VCaP (cell line): ENCODE results near the gene IGSF8.
"Not testable (repeated sequence)": the region's sequence is repeated elsewhere in the genome, so short reads cannot be mapped to it uniquely, and the experiment has no call there.

ENCODE experiments used
- H3K27ac ChIP-seq: fragments of 450-650 bp; 2 replicates; pipeline ENCODE4 v1.5.1; 2017
- TF ChIP-seq, protein P1 (sequence below): fragments of 450-650 bp; conservative IDR thresholded peaks from 2 replicates; pipeline ENCODE4 v1.5.1; 2017; ENCODE audit warnings: mild to moderate bottlenecking, moderate library complexity

Gene IGSF8

DNA sequence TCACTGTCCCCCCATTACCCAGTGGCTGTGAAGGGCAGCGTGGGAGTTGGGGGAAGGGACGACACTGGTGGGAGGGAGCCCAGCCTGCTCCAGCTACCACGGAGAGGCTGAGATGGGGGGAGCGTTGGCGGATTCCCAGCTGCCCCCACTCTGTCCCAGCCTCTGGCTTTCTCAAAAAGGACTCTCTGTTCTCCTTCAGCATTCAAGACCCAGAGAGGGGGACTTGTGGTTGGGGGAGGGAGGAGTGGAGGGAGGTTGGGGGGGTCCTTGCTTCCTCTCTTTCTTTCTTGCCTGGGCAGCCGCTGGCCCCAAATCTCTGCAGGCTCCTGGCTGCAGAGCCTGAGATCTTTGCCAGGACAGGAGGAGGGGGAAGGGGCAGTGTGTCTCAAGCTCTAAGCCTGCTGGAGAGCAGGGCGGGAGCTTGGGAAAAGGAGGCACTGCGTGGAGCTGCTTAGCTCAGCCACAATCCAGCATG lies 19.3 kb upstream of the IGSF8 start:
- TF ChIP-seq, protein P1, sequence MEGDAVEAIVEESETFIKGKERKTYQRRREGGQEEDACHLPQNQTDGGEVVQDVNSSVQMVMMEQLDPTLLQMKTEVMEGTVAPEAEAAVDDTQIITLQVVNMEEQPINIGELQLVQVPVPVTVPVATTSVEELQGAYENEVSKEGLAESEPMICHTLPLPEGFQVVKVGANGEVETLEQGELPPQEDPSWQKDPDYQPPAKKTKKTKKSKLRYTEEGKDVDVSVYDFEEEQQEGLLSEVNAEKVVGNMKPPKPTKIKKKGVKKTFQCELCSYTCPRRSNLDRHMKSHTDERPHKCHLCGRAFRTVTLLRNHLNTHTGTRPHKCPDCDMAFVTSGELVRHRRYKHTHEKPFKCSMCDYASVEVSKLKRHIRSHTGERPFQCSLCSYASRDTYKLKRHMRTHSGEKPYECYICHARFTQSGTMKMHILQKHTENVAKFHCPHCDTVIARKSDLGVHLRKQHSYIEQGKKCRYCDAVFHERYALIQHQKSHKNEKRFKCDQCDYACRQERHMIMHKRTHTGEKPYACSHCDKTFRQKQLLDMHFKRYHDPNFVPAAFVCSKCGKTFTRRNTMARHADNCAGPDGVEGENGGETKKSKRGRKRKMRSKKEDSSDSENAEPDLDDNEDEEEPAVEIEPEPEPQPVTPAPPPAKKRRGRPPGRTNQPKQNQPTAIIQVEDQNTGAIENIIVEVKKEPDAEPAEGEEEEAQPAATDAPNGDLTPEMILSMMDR = no peak
- no peak overlapping the region for H3K27ac ChIP-seq

DNA sequence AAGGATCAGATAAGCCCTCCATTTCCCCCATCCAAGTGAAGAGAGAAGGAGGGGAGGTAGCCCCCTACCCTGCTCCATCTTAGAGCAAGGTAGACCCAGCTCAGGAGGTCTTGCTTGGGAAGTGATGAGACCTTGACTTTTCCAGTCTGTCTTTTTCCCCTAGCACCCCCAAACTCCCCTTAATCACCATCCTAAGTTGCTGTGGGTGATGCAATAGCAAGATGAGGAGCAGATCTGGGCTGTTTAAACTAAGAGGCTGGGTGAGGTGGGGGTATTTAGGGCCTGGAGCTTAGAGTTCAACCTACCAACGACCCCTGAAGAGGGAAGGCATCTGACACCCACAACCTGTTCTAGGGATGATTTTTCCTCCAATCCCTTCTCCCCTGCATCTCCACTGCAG lies 18.9 kb upstream of the IGSF8 start:
- H3K27ac ChIP-seq = no peak overlapping the region
- TF ChIP-seq, protein P1 = no peak

DNA sequence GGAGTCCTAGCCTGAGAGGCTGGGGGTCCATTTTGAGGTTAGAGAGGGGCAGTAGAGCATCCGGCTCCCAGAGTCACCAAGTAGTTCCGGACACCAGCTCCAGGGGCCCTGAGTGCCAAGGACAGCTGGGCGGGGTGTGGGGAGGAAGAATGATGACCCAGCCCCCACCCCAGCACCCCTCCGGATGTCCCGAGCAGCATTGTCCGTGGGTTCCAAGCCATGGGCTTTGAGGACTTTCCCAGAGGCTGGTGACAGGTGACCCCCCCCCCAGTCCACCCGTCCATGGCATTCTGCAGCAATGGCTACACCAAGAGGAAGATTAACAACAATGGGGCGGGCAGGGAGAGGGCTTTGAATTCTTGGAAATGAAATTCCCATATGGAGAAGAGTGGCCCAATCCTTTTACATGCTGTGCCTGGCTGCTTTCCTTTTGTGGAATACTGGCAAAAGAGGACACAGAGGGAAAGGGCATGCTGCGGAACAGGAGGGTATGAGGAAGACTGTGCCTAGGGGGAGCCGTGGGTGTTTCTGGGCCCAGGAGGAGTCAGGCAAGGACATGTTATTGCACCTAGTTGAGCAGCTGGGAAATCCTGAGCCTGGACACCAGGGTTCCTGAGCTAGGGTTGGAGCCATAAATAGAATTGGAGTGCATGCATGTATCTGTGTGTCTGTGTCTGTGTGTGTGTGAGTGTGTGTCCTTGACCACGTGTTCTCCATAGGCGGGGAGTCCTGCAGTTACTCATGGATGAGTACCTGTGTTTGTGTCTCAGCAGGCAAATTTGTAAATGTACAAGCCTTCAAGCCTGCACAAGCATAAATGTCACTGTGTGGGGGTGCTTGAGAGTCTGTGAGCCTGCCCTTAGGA lies 18.1 kb upstream of the IGSF8 start:
- no peak overlapping the region for H3K27ac ChIP-seq
- TF ChIP-seq, protein P1 = no peak

DNA sequence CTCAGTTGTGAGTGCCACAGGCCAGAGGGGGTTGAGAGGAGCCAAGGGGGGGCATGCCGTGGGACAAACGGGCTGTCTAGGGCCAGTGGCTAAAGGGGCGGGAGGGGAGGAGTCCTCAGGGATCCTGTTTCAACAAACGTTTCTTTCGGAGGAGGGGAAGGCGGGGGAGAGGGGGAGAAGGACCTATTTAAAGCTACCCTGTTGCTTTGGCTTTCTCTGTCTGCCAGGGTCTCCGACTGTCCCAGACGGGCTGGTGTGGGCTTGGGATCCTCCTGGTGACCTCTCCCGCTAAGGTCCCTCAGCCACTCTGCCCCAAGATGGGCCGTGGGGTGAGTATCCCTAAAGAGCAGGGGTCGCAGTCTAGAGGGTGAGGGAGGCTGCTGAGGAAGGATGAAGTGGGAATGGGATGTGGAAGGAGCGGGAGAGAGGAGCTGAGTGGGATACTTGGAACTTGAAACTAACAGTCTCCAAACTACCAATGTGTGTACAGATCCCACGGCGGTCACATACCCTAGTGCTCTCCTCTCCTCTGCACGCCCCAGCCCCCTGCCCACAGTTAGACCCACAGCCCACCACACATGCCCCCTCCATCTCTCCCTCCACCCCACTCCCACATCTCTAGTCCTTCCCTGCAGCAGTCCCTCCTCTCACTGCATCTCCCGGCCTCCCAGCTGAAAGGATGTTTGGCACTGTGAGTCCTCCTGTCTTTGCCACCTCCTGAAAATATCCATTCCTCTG lies 17.3 kb upstream of the IGSF8 start, which contains the start of gene ATP1A2:
ATP1A2 (plus strand) TSS at position 215 of the 738 bp plus-strand sequence; CDS start at position 318, 103 bp downstream.
- TF ChIP-seq, protein P1 = no peak
- no peak within 1 kb of the TSS for H3K27ac ChIP-seq

DNA sequence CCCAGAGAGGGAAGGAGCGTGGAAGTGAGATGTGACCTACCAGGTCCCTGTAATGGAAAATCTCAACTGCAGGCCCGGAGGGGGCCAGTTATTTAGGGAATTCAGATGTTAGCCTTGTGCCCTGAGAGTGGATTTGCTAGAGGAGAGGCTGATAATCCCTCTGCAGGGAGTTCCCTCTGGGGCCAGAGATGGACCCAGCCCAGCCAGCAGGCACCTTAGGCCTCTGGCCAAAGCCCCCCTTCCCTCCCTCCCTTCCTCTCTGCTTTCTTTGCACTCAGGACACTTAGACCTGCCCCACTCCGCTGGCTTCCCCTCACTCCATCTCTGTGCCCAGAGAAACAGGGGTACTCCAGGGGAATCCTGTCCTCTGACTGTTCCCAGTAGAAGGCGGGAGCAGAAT lies 15.7 kb upstream of the IGSF8 start:
- TF ChIP-seq, protein P1 = no peak
- H3K27ac ChIP-seq = no peak overlapping the region

DNA sequence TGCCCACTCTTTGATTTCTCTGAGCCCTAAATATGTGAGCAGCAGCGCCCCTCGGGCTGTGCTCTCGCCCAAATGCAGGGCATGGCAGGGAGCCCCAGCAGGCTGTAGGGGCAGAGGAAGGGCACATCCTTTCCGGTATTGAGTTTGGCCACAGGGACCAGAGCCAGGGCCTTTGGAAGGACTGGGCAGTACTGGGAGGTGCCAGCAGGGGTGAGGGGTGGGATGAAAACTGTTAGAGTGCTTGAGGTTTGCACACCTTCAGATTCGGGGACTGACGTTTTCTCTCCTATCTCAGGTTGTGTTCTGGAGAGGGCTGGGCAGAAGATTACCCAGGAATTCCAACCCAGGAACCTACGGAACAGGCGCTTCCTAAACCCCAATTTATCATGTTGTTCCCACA lies 15.0 kb upstream of the IGSF8 start:
- TF ChIP-seq, protein P1 = no peak

DNA sequence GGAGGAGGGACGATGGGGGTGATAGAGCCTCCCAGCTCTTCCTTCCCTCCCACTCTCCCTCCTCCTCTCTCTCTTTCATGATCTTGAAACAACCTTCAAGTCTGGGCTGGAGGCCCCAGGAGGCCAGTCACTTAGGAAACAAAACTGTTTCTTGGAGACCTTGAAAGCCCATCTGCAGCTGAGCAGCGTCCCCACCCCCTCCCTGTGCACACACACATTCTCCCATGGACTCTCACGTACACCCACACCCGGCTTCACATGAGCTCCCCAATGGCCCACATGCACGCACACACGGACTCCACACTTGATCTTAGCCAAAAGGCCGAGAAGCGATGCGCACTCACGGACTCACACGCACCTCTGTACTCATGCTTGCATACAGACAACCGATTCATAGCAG lies 13.9 kb upstream of the IGSF8 start:
- H3K27ac ChIP-seq = no peak overlapping the region
- TF ChIP-seq, protein P1 = no peak

More for the DNA sequence above, 15.0 kb upstream of the IGSF8 start:
- no peak overlapping the region for H3K27ac ChIP-seq

DNA sequence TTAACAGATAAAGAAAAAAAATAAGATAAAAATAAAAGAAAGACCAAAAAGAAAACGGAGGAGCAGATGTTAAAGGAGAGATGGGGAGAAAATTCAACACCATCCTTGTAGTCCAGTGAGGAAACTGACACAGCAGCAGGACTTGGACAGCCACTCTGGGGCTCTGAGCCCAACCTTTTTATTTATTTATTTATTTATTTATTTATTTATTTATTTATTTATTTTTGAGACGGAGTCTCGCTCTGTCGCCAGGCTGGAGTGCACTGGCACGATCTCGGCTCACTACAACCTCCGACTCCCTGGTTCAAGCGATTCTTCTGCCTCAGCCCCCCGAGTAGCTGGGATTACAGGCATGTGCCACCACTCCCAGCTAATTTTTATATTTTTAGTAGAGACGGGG lies 13.0 kb upstream of the IGSF8 start:
- not testable (repeated sequence) for H3K27ac ChIP-seq
